Measurements from ENCODE around the gene CCDC86.

Gene CCDC86

DNA sequence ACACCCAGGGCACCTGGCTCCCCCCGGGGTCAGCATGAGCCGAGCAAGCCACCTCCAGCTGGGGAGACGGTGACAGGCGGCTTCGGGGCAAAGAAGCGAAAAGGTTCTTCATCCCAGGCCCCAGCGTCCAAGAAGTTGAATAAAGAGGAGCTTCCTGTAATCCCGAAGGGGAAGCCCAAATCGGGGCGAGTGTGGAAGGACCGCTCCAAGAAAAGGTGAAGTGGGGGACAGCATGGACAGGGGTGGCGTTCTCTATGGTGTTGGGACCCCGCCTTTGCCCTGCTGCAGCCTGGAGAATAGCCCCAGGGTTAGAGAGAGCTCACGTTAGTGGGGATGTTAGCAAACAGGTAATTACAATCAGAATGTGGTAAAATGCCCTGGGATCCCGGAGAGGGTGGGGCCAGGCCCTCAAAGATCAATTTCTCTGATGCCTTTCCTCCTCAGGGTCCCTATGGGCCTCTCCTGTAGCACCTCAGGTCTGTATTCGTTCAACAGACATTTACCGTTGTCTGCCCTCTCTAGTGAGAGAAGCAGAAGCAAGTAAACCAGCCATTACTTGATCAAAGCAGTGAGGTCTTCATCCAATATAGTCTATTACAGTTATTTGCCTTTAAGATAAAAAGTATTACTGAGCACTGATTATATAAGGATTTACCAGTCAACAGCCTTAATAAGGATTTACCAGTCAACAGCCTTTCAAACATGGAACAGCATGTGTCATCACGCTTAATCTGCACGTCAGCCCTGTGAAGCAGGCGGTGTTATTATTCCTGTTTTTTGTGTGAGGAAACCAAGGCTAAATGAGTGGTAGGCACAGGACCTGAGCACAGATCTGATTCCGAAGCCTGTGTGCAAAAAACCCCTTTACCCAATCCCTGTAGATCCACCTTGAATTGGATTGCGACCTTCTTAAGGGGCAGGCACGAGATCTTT lies 1.0 kb downstream of the CCDC86 start:
- TF ChIP-seq, protein P1, sequence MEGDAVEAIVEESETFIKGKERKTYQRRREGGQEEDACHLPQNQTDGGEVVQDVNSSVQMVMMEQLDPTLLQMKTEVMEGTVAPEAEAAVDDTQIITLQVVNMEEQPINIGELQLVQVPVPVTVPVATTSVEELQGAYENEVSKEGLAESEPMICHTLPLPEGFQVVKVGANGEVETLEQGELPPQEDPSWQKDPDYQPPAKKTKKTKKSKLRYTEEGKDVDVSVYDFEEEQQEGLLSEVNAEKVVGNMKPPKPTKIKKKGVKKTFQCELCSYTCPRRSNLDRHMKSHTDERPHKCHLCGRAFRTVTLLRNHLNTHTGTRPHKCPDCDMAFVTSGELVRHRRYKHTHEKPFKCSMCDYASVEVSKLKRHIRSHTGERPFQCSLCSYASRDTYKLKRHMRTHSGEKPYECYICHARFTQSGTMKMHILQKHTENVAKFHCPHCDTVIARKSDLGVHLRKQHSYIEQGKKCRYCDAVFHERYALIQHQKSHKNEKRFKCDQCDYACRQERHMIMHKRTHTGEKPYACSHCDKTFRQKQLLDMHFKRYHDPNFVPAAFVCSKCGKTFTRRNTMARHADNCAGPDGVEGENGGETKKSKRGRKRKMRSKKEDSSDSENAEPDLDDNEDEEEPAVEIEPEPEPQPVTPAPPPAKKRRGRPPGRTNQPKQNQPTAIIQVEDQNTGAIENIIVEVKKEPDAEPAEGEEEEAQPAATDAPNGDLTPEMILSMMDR (conservative IDR thresholded peaks at IDR 0.05) = no peak
- TF ChIP-seq ZFX (IDR thresholded peaks at IDR 0.05) = no peak
- peak overlapping the region; percentile 76 for H3K27ac ChIP-seq

DNA sequence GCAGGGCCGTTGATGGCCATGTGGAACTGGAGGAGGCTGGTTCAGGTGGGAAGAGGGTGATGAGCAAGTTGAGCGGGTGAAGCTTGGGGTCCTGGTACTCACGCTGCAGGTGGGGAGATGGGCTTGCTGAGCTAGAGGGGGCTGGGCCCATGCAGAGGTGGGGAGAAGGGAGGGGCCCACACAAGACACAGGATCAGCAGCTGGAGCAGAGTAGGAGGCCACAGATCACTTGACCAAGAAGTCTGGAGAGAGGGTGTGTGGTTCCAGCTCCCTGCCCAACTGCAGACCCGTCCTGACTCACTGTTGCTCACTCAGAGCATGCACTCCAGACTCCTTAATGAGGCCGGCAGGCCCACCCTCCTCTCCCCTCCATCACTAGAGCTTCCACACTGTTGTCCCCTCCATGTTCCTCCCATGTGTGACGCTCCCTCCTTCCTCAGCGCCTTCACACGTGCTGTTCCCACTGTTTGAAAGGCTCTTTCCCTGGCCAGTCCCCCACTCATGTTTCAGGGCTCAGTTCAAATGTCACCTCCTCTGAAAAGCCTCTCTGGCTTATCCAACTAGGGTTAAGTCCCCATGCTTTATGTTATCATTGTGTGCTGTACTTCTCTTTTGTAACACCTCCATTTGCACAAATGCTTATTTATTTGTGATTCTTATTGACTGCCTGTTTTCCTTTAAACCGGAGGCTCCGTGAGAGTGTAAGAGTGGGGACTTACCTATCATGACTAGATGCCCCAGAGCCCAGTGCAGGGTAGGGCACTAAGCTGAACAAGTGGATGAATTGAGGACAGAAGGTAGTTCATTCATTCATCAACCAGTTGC lies 2.3 kb downstream of the CCDC86 start:
- TF ChIP-seq ZFX (IDR thresholded peaks at IDR 0.05) = no peak
- TF ChIP-seq, protein P1 (conservative IDR thresholded peaks at IDR 0.05) = no peak
- no peak overlapping the region for H3K27ac ChIP-seq

DNA sequence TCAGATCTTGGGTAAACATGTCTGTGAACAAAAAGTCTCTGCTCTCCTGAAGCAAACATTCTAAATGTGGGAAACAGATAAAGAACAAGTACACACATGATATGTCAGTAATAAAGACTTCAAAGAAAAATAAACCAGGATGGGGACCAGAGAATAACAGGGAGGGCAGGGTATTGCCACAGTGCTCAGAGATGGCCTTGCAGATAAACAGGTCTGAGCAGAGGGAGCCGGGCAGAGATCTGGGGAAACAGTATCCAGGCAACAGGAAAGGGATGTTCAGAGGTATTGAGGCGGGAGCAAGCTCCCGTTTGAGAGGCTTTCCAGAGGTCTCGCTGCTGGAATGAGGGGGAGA lies 2.9 kb downstream of the CCDC86 start:
- H3K27ac ChIP-seq = no peak overlapping the region
- TF ChIP-seq, protein P1 (conservative IDR thresholded peaks at IDR 0.05) = no peak
- no peak for TF ChIP-seq ZFX (IDR thresholded peaks at IDR 0.05)

DNA sequence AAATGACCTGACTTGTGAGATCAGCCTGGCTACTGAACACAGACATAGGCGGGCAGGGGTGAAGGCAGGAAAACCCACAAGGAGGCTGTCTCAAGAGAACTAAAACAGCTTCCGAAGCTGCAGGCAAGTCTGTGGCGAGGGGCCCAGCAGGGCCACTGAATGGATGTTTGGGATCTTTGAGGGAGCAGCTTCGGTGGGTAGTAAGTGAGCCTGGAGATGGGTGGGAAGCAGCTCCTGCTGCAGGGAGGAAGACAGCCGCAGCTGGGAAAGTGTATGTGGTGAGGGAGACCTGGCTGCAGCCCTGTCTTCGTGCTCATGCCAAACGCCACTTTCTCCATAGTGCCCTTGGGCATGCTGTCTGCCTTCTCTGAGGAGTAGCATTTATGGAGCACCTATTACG lies 3.4 kb downstream of the CCDC86 start:
- H3K27ac ChIP-seq = no peak overlapping the region
- TF ChIP-seq, protein P1 (conservative IDR thresholded peaks at IDR 0.05) = no peak
- no peak for TF ChIP-seq ZFX (IDR thresholded peaks at IDR 0.05)

DNA sequence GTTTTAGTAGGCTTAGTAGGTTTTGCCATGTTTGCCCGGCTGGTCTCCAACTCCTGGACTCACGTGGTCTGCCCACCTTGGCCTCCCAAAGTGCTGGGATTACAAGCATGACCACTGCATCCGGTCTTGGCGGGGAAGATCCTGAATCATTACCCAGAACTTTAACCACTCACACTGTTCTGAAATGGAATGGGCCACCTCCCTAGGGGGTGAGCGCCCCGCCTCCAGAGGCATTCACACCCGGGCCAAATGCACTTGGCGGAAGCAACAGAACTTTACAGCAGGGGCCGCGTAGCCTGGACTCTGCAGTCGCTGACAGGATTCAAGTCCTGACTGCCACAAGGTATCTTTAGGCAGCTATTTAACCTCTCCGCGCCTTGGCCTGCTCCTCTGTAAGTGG lies 5.4 kb downstream of the CCDC86 start:
- TF ChIP-seq ZFX (IDR thresholded peaks at IDR 0.05) = no peak
- TF ChIP-seq, protein P1 (conservative IDR thresholded peaks at IDR 0.05) = no peak
- H3K27ac ChIP-seq = no peak overlapping the region

DNA sequence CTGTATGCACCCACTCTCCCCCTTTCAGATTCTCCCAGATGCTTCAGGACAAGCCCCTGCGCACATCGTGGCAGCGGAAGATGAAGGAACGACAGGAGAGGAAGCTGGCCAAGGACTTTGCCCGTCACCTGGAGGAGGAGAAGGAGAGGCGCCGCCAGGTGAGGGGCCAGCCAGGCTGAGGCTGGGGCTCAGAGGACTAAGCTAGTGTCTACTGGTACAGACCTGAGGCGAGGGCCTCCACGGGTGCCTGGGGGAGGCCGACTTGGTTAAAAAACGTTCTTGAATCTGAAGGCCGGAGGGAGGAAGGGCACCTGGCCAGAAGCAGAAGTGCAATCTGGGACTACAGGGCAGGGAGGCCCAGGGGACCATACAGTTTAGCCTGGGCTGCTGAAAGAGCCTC lies 6.0 kb downstream of the CCDC86 start:
- H3K27ac ChIP-seq = no peak overlapping the region
- TF ChIP-seq, protein P1 (conservative IDR thresholded peaks at IDR 0.05) = no peak
- no peak for TF ChIP-seq ZFX (IDR thresholded peaks at IDR 0.05)

DNA sequence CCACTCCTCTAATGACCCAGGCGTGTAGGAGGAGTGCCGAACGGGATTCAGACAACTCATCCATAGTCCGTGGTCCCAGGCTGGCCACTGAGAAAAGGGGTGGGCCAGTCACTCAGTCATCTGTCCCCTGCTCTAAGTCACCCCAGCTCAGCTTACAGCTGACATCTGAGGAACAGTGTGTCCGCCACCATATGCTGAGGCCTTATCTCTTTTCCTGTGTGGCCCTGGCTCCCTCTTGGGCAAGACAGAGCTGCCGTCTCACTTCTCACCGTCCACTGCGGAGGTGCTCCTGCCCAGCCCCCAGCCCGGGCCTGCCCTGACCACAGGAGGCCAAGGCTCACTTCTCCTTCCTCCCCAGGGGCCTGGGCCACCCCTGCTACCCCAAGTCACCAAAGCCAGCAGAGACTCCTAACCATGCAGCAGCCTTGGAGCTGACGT lies 6.8 kb downstream of the CCDC86 start:
- TF ChIP-seq ZFX (IDR thresholded peaks at IDR 0.05) = no peak
- no peak overlapping the region for H3K27ac ChIP-seq
